Measurements from ENCODE around the gene GATC.

DNA sequence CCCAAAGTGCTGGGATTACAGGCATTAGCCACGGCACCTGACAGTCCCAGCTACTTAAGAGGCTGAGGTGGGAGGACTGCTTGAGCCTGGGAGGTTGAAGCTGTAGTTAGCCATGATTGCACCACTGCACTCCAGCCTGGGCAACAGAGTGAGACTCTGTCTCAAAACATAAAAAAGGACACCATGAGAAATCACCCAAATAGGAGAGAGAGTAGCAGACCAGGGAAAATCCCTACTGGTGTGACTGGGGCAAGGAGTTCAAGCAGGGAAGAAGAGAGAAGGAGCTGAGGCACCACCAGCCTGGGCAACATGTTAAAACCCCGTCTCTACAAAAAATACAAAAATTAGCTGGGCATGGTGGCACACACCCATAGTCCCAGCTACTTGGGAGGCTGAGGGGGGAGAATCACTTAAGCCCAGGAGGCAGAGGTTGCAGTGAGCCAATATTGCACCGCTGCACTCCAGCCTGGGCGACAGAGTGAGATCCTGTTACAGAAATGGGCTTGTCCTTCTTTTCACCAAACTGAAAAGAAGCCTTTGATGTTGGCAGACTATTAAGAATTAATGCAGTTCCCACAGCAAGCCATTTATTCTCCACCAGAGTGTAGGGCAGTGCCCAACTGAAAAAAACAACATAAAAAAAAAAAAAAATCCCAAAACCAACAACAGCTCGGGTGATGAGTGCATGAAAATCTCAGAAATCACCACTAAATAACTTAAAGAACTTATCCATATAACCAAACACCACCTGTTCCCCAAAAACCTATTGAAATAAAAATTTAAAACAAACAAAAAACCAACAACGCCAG lies 27.8 kb downstream of the GATC start:
- TF ChIP-seq POLR2A (IDR thresholded peaks at IDR 0.05): no peak
- TF ChIP-seq CTCF (IDR thresholded peaks at IDR 0.05): no peak
